GM21717 (cell line): ENCODE results near the gene DCAKD.
A peak's percentile ranks its signal among the peaks of the same experiment; 100 is the strongest.

Experiments used
- ATAC-seq: cut with Tn5 transposase; IDR thresholded peaks from one replicate; pipeline ENCODE4 v1.9.1; 2021; ENCODE audit warnings: mild to moderate bottlenecking, moderate library complexity; ENCODE audit not compliant: unreplicated experiment

Gene DCAKD, protein sequence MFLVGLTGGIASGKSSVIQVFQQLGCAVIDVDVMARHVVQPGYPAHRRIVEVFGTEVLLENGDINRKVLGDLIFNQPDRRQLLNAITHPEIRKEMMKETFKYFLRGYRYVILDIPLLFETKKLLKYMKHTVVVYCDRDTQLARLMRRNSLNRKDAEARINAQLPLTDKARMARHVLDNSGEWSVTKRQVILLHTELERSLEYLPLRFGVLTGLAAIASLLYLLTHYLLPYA

DNA sequence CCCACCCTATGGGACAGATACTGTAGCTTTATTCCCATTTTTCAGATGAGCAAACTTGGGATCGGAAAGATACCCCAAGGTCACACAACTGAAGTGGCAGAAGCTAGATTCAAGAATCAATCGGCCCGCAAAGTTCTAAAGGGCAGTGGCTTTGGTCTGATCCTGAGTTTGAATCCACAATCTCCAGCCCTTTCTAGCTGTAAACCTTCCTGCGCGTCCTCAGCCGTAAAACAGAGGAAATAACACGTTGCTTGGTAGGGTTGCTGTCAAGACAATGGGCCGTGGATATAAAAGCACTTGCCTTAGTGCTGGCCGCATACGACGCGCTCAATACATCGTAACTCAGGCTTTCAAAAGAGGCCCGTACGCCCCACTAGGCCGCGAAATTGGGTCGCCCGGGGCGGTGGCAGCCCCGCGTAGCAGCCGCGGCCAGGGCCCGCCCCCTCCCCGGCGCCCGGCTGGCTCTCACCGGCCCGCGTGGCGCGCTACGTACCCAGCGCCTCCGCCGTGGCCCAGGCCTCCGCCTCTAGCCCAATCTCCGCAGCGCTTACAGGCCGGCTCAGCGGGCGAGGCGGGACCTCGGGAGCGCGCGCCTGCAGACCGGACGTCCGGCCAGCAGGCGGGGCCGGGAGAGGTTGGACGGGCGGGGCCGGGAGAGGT, at the start of gene DCAKD:
TSS of gene DCAKD (minus strand) at position 573 of the 660 bp plus-strand sequence. CDS start 16,747 bp downstream, outside the sequence.
- ATAC-seq: peak; percentile 77

GRCh38 chr17:45098869-45099616, 47.6 kb upstream of the DCAKD start:
- no peak for ATAC-seq

DNA sequence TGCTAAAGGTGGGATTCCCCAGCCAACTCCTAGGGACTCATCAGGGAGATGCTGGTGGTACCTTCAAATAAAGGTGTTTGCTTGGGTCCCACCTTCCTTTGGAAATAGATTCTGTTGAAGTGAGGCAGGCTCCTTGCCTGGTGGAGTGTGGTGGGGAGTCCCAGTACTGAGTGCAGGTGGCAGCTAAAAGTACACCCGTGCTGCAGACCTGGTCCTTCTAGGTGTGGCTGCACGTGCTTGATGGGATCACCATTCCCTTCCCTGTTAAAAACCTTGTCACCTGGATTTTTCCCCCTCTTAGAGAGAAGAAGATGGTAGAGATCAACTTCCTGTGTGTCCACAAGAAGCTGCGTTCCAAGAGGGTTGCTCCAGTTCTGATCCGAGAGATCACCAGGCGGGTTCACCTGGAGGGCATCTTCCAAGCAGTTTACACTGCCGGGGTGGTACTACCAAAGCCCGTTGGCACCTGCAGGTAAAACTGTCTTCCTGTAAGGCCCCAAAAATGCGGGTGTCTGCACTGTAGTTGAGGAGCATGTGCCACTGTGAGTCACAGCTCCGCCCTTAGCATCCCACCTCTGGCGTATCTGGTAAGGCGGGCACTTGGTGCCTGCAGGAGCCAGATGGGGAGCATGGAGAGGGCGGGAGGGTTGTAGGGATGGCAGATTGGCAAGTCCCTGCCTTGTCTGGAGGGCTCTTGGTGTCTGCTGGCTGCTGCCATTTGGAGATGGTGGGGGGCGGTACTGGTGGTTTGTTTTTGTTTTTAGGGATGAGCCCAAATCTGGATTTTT, 46.8 kb upstream of the DCAKD start:
- ATAC-seq: no peak

DNA sequence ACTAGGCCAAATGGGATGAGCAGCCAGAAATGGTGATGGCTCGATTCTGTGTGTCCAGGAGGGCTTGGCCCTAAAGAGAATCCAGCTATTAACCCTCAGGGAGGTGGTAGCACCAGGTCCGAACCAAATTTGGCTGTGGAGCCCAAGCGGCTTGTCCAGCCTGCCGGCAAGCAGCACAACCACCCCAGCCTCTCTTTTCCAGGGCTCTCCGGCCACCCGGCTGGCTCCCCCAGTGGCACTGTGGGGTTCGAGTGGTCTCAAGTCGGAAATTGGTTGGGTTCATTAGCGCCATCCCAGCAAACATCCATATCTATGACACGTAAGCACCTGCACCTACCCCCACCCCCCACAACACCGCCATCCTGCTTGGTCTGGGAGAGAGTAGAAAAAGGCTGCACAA, 45.5 kb upstream of the DCAKD start:
- no peak for ATAC-seq

GRCh38 chr17:45096141-45096540, 44.7 kb upstream of the DCAKD start:
- ATAC-seq: no peak

DNA sequence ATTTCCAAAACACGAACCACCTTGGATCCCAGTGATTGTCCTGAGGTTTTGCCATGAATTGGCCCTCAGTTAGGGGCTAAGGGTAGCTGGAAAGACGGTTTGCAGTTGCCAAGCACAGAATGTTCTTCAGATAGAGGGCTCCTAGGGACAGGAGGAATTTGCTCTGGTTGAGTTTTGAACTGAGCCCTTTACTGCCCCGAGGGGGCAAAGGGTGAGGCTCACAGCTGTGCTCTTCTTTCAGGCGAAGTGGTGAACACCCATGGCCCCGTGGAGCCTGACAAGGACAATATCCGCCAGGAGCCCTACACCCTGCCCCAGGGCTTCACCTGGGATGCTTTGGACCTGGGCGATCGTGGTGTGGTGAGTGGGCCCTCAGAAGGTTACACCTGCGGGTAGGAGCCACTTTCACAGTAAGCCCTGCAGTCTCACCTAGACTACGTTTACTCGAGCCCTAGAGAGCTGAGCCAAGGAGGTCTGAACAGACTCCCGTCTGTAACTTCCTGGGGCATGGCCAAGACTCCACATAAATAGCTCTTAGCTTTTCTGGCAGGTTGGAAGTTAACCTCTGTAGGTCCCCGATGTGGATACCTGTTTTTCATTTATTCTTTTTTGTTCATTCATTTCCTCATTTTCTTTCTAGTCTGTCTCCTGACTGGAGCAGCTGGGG, 42.1 kb upstream of the DCAKD start:
- no peak for ATAC-seq

DNA sequence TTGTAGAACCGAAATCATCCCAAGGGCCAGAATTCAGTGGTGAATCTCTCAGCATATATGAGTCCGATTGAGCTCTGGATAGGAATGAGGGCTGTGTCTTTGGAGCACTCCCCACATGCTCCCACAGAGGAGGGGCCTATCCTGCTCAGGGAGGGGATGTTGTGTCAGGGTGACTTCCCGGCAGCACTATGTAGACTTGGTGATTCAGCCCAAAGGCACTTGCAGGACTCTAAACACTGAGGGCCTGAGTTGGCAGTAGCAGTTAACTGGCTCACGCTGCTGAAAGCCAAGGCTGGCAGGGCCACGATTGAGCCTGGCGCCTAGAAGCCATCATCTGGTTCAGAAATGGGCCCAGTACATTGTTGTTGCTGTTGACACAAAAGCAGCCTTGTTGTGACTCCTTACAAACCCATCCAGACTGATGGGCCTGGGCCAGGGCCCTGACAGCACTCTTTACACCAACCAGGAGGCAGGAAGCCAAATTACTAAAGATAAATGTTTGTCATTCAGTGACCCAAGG, 41.5 kb upstream of the DCAKD start:
- no peak for ATAC-seq

DNA sequence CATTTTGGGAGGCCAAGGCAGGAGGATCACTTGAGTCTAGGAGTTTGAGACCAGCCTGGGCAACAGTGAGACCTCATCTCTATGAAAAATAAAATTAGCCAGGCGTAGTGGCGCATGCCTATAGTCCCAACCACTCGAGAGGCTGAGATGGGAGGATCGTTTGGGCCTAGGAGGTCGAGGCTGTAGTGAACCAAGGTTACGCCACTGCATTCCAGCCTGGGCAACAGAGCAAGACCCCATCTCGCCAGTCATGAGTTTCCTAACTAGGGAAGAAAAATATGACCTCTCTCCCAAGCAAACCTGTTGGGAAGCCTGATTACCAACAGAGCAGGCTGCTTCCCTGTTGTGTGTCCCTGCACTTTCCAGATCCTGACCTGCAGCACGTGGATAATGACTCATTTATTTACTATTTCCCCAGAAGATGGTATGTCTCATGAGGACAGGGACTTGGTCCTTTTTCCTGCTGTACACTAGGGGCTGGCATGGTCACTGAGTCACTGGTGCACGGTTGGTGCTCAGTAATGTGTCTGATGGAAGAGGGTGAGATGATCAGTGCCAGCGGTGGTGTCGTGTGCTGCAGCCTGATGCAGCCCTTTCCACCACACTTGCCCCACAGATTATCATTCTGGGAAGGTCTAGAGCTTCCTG, 40.5 kb upstream of the DCAKD start:
- ATAC-seq: no peak

GRCh38 chr17:45090711-45091110, 39.3 kb upstream of the DCAKD start:
- no peak for ATAC-seq

- no peak for ATAC-seq
Measured at GRCh38 chr17:45088741-45089140, 37.3 kb upstream of the DCAKD start.

DNA sequence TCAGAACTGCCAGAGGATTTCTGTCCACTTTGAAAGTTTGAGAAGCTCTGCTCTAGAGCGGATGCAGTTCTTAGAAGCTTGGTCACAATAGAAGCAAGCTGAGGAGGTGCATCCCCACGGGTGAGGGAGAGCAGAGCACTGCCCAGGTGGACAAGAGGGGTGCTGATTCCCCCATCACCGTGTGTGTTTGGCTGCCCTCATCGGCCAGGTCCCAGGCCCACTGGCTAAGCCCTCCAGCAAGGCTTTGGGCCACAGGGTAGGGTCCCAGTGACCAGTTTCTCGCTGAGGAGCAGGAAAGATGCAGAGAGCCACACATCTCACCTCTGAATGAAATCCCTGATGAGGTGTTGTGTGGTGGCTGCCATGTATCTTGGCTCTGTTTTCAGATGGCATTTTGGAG, 36.5 kb upstream of the DCAKD start:
- no peak for ATAC-seq

DNA sequence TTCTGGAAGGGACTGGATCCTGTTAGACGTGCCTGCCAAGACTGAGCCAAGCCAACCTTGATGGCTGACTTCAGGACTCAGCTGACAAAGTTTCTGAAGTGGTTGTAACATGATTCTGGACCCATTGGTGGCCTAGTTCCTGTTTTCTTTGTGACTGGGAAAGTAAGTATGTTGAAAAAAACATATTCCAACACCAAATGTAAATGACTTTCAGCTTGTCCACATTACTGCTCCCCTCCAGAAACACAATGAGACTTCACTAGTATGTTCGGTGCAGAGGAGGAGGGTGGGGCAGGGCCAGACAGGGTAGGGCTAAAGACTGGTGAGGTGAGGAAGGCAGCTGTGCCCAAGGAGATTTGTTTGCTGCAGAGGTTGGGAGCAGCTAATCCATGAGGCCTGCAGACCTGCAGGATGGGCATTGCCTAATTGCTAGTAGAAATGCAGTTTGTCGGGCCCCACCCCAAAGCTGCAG, 36.1 kb upstream of the DCAKD start:
- ATAC-seq: no peak

GRCh38 chr17:45086865-45087503, 35.6 kb upstream of the DCAKD start:
- ATAC-seq: no peak

DNA sequence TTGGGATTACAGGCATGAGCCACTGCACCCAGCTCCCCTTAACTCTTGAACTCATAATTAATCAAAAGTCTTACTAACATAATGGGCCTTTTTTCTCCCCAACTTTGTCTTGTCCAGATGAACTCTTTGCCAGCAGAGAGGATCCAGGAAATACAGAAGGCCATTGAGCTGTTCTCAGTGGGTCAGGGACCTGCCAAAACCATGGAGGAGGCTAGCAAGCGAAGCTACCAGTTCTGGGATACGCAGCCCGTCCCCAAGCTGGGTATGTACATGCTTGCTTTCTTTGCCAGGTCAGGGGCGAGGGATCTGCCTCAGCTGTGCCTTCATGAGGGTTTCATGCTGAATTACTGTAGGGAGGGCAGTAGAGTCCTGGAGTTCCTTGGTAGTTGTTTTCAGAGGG, 35.0 kb upstream of the DCAKD start:
- no peak for ATAC-seq

DNA sequence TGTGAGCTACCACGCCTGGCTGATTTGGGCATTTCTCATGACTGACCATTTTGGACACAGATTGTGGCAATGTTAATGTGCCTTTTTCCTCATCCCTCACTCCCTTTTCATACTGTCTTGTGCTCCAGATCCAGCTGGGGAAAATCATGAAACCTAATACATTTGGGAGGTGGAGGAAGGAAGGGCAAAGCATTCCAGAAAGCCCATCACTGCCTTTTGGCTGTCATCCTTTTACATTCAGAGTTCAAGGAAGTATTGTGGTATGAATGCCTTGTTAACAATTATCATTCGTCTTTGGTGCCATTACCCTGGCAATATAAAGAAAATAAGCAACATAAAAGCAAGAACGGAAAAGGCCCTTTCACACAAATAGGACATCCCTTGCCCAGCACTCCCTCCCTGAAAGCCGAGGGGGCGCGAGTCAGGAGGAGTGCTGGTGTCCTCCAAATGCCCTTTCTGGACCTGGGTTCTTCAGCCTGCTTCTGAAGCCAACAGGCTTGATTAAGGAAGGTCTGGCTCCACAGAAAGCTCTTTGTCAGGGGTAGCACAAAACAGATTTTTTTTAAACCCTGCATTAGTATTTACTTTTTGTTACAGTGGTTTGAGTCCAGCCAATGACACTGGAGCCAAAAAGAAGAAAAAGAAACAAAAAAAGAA, 29.7 kb upstream of the DCAKD start:
- no peak for ATAC-seq

DNA sequence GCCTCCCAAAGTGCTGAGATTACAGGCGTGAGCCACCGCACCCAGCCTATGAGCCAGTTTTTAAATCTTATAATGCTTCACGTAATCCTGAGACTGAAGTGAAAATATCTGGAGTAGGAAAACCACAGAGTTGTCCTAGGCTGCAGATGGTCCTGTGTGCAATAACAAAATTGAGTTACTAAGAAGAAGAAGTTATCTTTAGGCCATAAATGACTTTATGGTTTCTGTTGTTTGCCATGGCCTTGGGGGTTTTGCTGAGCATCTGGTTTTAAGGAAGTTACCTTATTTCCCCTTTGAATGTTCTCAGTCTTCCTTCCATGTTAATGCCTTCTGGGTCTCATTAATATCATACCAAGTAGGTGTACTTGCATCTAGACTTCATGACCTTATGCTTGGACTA, 26.2 kb upstream of the DCAKD start:
- no peak for ATAC-seq

DNA sequence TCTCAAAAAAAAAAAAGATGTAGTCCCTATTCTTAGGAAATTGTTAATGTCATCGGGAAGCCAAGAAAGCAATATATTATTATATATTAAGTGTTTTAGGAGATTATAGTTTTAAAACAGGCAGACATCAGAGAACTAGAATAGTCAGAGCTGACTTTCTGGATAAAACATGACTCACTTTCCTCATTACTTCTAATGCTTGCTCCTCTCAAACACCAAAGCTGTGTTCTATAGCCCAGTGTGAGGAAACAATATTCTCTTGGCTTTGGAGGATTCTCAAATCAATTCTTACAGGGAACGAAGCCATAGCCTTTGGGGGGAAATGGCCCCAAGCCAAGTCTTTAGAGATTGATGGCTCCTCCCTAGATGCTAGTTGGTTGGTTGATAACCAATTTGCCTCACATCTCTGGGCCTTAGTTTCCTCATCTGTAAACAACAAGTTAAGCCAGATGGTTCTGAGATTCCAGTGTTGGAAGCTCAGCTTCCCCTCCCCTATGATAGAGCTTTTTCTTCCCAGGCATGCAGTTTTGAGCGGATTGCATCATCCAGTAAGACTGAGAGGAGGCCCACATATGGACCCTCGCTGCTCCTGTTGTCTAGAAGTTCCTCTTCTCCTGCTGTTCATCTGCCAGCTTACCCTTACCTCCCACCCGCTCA, 22.1 kb upstream of the DCAKD start:
- ATAC-seq: no peak

- no peak for ATAC-seq
Measured at GRCh38 chr17:45070809-45071208, 19.4 kb upstream of the DCAKD start.
